Measurements from ENCODE around the gene C2CD4B. TPM values are rescaled to one million over a fixed set of nuclear protein-coding genes. Genes with fewer than 3 reads are reported as not detected.
A peak's percentile ranks its signal among the peaks of the same experiment; 100 is the strongest.

The C2CD4B gene
- total and polyA plus RNA-seq, 3 experiments from 2014 or later: 0.13 TPM; not detected in 2

DNA sequence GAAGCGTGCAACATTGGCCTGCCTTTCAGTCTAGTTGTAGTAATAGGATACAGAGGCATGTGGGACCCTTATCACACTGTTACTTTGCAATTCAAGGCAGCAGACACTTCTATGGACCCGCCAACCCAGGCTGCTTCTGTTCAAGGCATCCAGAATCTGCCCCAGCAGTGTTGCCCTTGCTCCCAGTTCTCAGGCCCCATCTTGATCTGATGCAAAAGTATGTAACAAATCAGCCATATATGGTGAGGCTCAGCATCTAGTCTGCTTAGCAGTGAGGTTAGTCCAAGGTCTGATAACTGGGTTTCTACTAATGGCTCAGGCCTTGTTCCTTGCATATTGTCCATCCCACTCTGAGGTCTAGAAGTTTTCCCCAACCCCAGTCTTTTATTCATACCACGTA is 17.9 kb downstream of the C2CD4B start:
- H3K27me3 Mint-ChIP-seq: peaks cover 5 to 20% of the 10 kb centered on the region in 2 donors
- no peaks in the 10 kb centered on the region for H3K9me3 ChIP-seq (ENCODE audit: low read length)
- POLR2A ChIA-PET: no interaction called here
- no peak overlapping the region for H3K4me3 Mint-ChIP-seq
- peaks cover 3 to 9% (median 4%) of the 10 kb centered on the region in 3 donors for H3K4me1 Mint-ChIP-seq
- no peaks in the 10 kb centered on the region for H3K27me3 ChIP-seq (ENCODE audit: insufficient read depth, low read length, poor library complexity, severe bottlenecking)
- no peak overlapping the region for H3K27ac Mint-ChIP-seq
- no peaks in the 10 kb centered on the region for H3K36me3 Mint-ChIP-seq
- H3K4me3 ChIP-seq (ENCODE audit: low read length): no peak overlapping the region
- H3K4me1 ChIP-seq (ENCODE audit: insufficient read depth, low read length): no peaks in the 10 kb centered on the region
- no peak for DNase-seq
- H3K9me3 Mint-ChIP-seq: no peaks in the 10 kb centered on the region
- CTCF ChIA-PET: no interaction called here
- H3K36me3 ChIP-seq (ENCODE audit: insufficient read depth, low read length): no peaks in the 10 kb centered on the region
- H3K27ac ChIP-seq (ENCODE audit: low read depth, low read length): no peak overlapping the region

DNA sequence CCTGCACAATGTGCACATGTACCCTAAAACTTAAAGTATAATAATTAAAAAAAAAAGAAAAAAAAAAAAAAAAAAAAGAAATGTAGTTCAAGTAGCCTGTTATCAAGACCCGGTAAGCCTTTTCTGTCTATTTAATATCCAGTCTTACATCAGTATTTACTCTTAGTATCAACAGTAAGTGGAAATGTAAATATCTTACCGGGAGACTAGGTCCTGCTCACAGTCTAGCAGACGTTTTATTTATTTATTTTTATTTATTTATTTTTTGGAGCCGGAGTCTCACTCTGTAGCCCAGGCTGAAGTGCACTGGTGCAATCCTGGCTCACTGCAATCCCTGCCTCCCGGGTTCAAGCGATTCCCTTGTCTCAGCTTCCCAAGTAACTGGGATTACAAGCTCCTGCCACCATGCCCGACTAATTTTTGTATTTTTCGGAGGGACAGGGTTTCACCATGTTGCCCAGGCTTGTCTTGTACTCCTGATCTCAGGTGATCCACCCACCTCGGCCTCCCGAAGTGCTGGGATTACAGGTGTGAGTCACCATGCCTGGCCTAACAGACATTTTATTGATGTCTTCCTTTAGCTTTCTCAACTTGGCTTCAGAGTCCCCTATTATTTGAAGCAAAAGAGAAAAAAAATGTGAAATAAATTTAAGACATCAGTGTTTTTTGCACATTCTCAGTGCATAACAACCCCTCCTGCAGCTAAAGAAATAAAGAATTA is 19.9 kb downstream of the C2CD4B start:
- no peaks in the 10 kb centered on the region for H3K36me3 Mint-ChIP-seq
- CTCF ChIA-PET: no interaction called here
- H3K27me3 ChIP-seq (ENCODE audit: insufficient read depth, low read length, poor library complexity, severe bottlenecking): no peaks in the 10 kb centered on the region

DNA sequence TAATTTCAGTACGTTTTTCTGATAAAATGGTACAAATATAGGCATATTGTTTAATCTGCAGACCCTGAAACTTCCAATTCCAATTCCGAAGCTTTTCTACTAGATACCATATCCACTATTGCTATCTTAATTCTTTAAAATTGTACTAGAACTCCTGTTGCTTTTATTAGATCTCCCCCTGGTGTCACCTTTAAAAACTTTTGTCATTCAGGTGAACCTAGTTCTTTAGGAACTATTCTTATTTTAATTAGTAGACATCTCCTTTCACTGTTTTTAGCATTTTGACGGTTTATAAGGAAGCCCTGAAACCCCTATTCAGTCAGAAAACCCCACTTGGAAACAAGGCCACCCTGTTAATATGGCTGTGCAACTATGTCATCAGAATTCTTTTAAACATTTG is 22.3 kb downstream of the C2CD4B start:
- CTCF ChIA-PET: interaction anchor here (0.8 kb wide), 1 partner anchor 161 kb away, joined by 3 read pairs; no protein-coding TSS in a partner anchor
- H3K4me3 ChIP-seq (ENCODE audit: low read length): no peak overlapping the region
- H3K36me3 Mint-ChIP-seq: no peaks in the 10 kb centered on the region
- no peak overlapping the region for H3K4me3 Mint-ChIP-seq
- no peaks in the 10 kb centered on the region for H3K27me3 ChIP-seq (ENCODE audit: insufficient read depth, low read length, poor library complexity, severe bottlenecking)
- no peaks in the 10 kb centered on the region for H3K9me3 Mint-ChIP-seq
- H3K4me1 Mint-ChIP-seq: peaks cover 0 to 11% (median 5%) of the 10 kb centered on the region in 3 donors
- no peak overlapping the region for H3K27ac ChIP-seq (ENCODE audit: low read depth, low read length)
- peaks cover 7 to 39% of the 10 kb centered on the region in 2 donors for H3K27me3 Mint-ChIP-seq
- H3K4me1 ChIP-seq (ENCODE audit: insufficient read depth, low read length): no peaks in the 10 kb centered on the region
- H3K27ac Mint-ChIP-seq: peak overlapping the region in 1 of 8 donors; percentile 19
- POLR2A ChIA-PET: no interaction called here
- no peaks in the 10 kb centered on the region for H3K36me3 ChIP-seq (ENCODE audit: insufficient read depth, low read length)
- no peak for DNase-seq
- H3K9me3 ChIP-seq (ENCODE audit: low read length): no peaks in the 10 kb centered on the region

More for the DNA sequence above, 19.9 kb downstream of the C2CD4B start:
- no peak overlapping the region for H3K27ac Mint-ChIP-seq
- Histone ChIP-seq H3K27ac (ENCODE audit: low read depth, low read length) (no peak overlapping the region), H3K4me3 (ENCODE audit: low read length) (no peak overlapping the region), H3K36me3 (ENCODE audit: insufficient read depth, low read length) (no peaks in the 10 kb centered on the region), H3K4me1 (ENCODE audit: insufficient read depth, low read length) (no peaks in the 10 kb centered on the region), H3K9me3 (ENCODE audit: low read length) (no peaks in the 10 kb centered on the region)
- H3K4me1 Mint-ChIP-seq: peaks cover 0 to 11% (median 5%) of the 10 kb centered on the region in 3 donors
- DNase-seq: no peak
- peaks cover under 1 to 26% of the 10 kb centered on the region in 2 donors for H3K27me3 Mint-ChIP-seq
- H3K4me3 Mint-ChIP-seq: no peak overlapping the region
- POLR2A ChIA-PET: no interaction called here
- H3K9me3 Mint-ChIP-seq: no peaks in the 10 kb centered on the region

DNA sequence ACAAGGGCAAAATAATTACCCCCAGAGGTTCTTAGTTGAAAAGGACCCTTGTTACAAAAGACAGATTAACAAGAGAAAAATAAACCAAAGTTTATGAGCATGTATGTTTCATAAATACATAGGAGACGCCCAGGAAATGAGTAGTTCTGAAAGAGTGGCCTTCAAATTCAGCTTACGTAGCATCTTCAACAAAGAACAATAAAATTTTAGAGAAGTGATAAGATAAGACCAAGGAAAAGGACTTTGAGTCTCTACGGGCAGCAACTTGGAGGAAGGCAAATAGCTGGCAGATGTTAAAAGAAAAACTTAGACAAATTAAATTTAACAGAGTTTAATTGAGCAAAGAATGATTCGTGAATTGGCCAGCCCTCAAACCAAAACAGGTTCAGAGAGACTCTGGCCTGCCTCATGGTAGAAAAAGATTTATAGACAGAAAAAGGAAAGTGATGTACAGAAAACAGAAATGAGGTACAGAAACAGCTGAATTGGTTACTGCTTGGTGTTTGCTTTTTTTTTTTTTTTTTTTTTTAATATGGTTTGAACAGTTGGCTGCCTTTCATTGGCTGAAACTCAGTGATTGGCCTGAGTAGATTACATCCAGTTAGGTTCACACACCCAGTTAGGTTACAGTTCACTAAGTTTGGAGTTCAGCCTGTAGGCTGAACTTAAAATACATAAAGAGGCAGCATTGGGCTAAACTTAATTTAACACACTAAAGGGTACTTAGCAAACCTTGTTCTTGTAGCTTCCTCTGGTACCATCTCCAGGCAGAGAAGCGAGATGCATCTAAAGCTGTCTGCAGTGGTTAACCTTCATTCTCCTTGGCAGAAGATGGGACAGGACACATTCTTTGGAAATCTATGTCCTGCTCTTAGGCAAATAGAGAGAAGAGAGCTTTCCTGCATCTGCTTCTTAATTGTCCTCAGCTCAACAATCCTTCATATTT is 23.2 kb downstream of the C2CD4B start:
- H3K4me1 Mint-ChIP-seq: peaks cover 0 to 11% (median 5%) of the 10 kb centered on the region in 3 donors
- H3K4me1 ChIP-seq (ENCODE audit: insufficient read depth, low read length): no peaks in the 10 kb centered on the region
- no peaks in the 10 kb centered on the region for H3K36me3 Mint-ChIP-seq
- H3K27me3 Mint-ChIP-seq: peaks cover 8 to 46% of the 10 kb centered on the region in 2 donors
- H3K27me3 ChIP-seq (ENCODE audit: insufficient read depth, low read length, poor library complexity, severe bottlenecking): no peaks in the 10 kb centered on the region
- peak overlapping the region in 5 of 8 donors; percentile 52 to 89 (median 61) for H3K27ac Mint-ChIP-seq
- H3K36me3 ChIP-seq (ENCODE audit: insufficient read depth, low read length): no peaks in the 10 kb centered on the region
- no peak overlapping the region for H3K27ac ChIP-seq (ENCODE audit: low read depth, low read length)
- no peak for DNase-seq
- H3K4me3 Mint-ChIP-seq: peak overlapping the region in 1 of 7 donors; percentile 3
- CTCF ChIA-PET: interaction anchor here (0.8 kb wide), 1 partner anchor 160 kb away, joined by 3 read pairs; no protein-coding TSS in a partner anchor
- H3K4me3 ChIP-seq (ENCODE audit: low read length): no peak overlapping the region
- no peaks in the 10 kb centered on the region for H3K9me3 ChIP-seq (ENCODE audit: low read length)
- POLR2A ChIA-PET: no interaction called here
- no peaks in the 10 kb centered on the region for H3K9me3 Mint-ChIP-seq

DNA sequence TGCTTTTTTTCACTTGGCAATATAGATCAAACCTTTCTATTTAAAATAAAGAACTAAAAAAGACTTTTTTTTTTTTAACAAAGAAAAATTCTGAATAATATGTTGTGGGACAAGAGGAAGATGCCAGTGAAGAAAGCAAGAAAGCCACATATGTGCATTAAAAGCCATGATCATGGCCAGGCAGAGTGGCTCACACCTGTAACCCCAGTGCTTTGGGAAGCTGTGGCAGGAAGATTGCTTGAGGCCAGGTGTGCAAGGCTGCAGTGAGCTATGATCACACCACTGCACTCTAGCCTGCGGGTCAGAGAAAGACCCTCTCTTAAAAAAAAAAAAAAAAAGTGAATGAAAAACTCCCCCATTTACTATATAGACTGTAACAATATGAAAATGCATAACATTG is 23.9 kb downstream of the C2CD4B start:
- H3K27ac ChIP-seq (ENCODE audit: low read depth, low read length): no peak overlapping the region
- peaks cover 10 to 41% of the 10 kb centered on the region in 2 donors for H3K27me3 Mint-ChIP-seq
- ChIA-PET CTCF (no interaction called here), POLR2A (no interaction called here)
- H3K9me3 ChIP-seq (ENCODE audit: low read length): no peaks in the 10 kb centered on the region
- no peaks in the 10 kb centered on the region for H3K36me3 ChIP-seq (ENCODE audit: insufficient read depth, low read length)
- peaks cover 0 to 11% (median 5%) of the 10 kb centered on the region in 3 donors for H3K4me1 Mint-ChIP-seq
- no peak overlapping the region for H3K4me3 Mint-ChIP-seq
- H3K36me3 Mint-ChIP-seq: no peaks in the 10 kb centered on the region
- H3K27ac Mint-ChIP-seq: peak overlapping the region in 2 of 8 donors; percentile 52 to 66
- no peak for DNase-seq
- no peak overlapping the region for H3K4me3 ChIP-seq (ENCODE audit: low read length)
- no peaks in the 10 kb centered on the region for H3K4me1 ChIP-seq (ENCODE audit: insufficient read depth, low read length)
- H3K9me3 Mint-ChIP-seq: no peaks in the 10 kb centered on the region
- no peaks in the 10 kb centered on the region for H3K27me3 ChIP-seq (ENCODE audit: insufficient read depth, low read length, poor library complexity, severe bottlenecking)

DNA sequence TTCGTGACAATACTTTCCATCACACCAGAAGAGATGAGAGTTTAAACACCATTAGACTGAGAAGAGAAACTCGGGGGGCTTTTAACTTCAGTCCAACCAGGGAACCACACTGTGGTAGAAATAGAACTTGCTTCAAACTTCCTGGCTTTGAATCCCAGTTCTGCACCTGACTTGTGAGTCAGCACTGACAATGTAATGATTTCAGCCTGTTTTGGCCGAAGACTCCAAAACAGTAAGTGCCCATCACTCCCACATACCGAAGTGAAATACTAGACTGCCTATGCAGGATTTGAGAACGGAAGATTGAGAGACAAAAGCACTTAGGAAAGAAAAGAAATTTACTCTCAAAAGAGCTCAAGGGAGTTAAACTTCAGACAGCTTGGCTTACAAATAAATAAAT is 27.0 kb downstream of the C2CD4B start:
- H3K27me3 Mint-ChIP-seq: peaks cover 14 to 55% of the 10 kb centered on the region in 2 donors
- Histone ChIP-seq H3K27me3 (ENCODE audit: insufficient read depth, low read length, poor library complexity, severe bottlenecking) (no peaks in the 10 kb centered on the region), H3K4me1 (ENCODE audit: insufficient read depth, low read length) (no peaks in the 10 kb centered on the region), H3K27ac (ENCODE audit: low read depth, low read length) (no peak overlapping the region), H3K36me3 (ENCODE audit: insufficient read depth, low read length) (no peaks in the 10 kb centered on the region), H3K4me3 (ENCODE audit: low read length) (no peak overlapping the region), H3K9me3 (ENCODE audit: low read length) (no peaks in the 10 kb centered on the region)
- H3K36me3 Mint-ChIP-seq: no peaks in the 10 kb centered on the region
- H3K4me1 Mint-ChIP-seq: peaks cover 0 to 11% (median 5%) of the 10 kb centered on the region in 3 donors
- no peak overlapping the region for H3K27ac Mint-ChIP-seq
- POLR2A ChIA-PET: no interaction called here
- H3K9me3 Mint-ChIP-seq: no peaks in the 10 kb centered on the region
- no peak overlapping the region for H3K4me3 Mint-ChIP-seq
- DNase-seq: no peak
- CTCF ChIA-PET: no interaction called here

DNA sequence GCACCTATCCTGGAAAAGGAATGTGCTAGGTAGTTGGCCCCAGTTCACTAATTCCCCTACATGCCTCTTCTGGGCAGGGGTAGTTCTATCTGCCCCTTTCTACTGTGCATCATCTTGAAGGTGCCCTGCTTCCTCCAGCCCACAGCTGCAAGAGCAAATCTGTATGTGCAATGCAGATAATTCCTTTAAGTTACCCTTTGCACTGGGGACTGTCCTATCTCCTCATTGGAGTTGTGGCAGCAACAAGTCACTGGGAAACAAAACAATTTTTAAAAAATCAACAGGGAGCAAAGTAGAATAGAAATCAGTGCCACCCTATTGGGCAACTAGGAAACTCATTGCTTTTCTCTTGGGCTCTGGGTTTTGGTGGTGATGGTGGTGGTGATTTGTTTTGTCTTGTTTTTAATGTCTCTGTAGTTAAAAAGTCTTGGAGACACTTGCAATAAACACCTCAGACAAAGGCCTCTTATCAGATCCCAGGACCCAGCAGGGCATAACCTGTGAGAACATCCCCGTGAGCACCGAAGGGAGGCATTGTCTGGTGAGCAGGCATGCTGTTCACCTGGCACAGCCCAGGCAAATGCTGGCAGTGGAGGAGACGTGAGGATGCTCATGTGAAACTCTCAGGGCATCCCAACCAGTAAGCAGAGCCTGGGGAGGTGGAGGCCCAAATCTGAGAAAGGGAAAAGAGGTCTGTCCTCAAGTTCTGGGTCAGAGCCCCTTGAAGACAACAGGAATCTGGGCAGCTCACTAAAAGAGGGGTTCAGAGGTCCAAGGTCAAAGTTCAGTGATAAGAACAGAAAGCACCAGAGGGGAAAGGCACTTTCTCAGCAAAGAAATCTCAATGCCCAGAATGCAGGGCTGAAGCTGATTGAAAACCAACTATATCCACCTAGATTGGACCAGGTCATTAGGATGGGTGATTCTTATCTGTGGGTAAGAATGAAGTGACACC is 27.9 kb downstream of the C2CD4B start:
- no peaks in the 10 kb centered on the region for H3K9me3 Mint-ChIP-seq
- no peaks in the 10 kb centered on the region for H3K36me3 Mint-ChIP-seq
- Histone ChIP-seq H3K4me3 (ENCODE audit: low read length) (no peak overlapping the region), H3K36me3 (ENCODE audit: insufficient read depth, low read length) (no peaks in the 10 kb centered on the region), H3K27ac (ENCODE audit: low read depth, low read length) (no peak overlapping the region), H3K27me3 (ENCODE audit: insufficient read depth, low read length, poor library complexity, severe bottlenecking) (no peaks in the 10 kb centered on the region), H3K9me3 (ENCODE audit: low read length) (no peaks in the 10 kb centered on the region), H3K4me1 (ENCODE audit: insufficient read depth, low read length) (no peaks in the 10 kb centered on the region)
- ChIA-PET POLR2A (no interaction called here), CTCF (no interaction called here)
- peaks cover 0 to 7% (median 5%) of the 10 kb centered on the region in 3 donors for H3K4me1 Mint-ChIP-seq
- H3K27ac Mint-ChIP-seq: no peak overlapping the region
- no peak overlapping the region for H3K4me3 Mint-ChIP-seq
- peaks cover 14 to 52% of the 10 kb centered on the region in 2 donors for H3K27me3 Mint-ChIP-seq
- DNase-seq: no peak
